ENCODE results near the gene STRIT1. TPM values are rescaled to one million over a fixed set of nuclear protein-coding genes. Genes with fewer than 3 reads are reported as not detected.

Gene STRIT1
- total and polyA plus RNA-seq, 9 donors: 15.3 to 84.0 (median 42.1) TPM

- Histone ChIP-seq H3K27me3 (ENCODE audit: control insufficient read depth, insufficient read depth, low read length) (no peaks in the 10 kb centered on the region), H3K27ac (ENCODE audit: low read length) (no peak overlapping the region), H3K4me1 (ENCODE audit: control insufficient read depth, insufficient read depth, low read length) (peaks cover 3% of the 10 kb centered on the region), H3K4me3 (ENCODE audit: low read length) (no peak overlapping the region), H3K9me3 (replicated peaks; ENCODE audit: control insufficient read depth, low read depth, low read length) (no peaks in the 10 kb centered on the region), H3K36me3 (ENCODE audit: control insufficient read depth, insufficient read depth, low read length) (no peaks in the 10 kb centered on the region)
- WGBS (ENCODE audit: insufficient coverage): no CpG with 5 or more reads among the region's 2 CpGs
- no peak for DNase-seq
These were observed 25.3 kb upstream of the STRIT1 start for GRCh38 chr3:155318740-155319139.

- Histone ChIP-seq H3K36me3 (ENCODE audit: control insufficient read depth, insufficient read depth, low read length) (no peaks in the 10 kb centered on the region), H3K4me1 (ENCODE audit: control insufficient read depth, insufficient read depth, low read length) (peaks cover 3% of the 10 kb centered on the region), H3K9me3 (replicated peaks; ENCODE audit: control insufficient read depth, low read depth, low read length) (no peaks in the 10 kb centered on the region), H3K27me3 (ENCODE audit: control insufficient read depth, insufficient read depth, low read length) (no peaks in the 10 kb centered on the region), H3K4me3 (ENCODE audit: low read length) (no peak overlapping the region), H3K27ac (ENCODE audit: low read length) (no peak overlapping the region)
- no CpG with 5 or more reads among the region's 1 CpG for WGBS (ENCODE audit: insufficient coverage)
- DNase-seq: no peak
These were observed 23.7 kb upstream of the STRIT1 start for GRCh38 chr3:155317211-155317610.

- no peaks in the 10 kb centered on the region for H3K9me3 ChIP-seq (replicated peaks; ENCODE audit: control insufficient read depth, low read depth, low read length)
- H3K4me3 ChIP-seq (ENCODE audit: low read length): no peak overlapping the region
- no peak for DNase-seq
- no peak overlapping the region for H3K27ac ChIP-seq (ENCODE audit: low read length)
- no peaks in the 10 kb centered on the region for H3K27me3 ChIP-seq (ENCODE audit: control insufficient read depth, insufficient read depth, low read length)
- H3K36me3 ChIP-seq (ENCODE audit: control insufficient read depth, insufficient read depth, low read length): no peaks in the 10 kb centered on the region
- peaks cover 2% of the 10 kb centered on the region for H3K4me1 ChIP-seq (ENCODE audit: control insufficient read depth, insufficient read depth, low read length)
These were observed 22.9 kb upstream of the STRIT1 start for GRCh38 chr3:155316426-155316825.

DNA sequence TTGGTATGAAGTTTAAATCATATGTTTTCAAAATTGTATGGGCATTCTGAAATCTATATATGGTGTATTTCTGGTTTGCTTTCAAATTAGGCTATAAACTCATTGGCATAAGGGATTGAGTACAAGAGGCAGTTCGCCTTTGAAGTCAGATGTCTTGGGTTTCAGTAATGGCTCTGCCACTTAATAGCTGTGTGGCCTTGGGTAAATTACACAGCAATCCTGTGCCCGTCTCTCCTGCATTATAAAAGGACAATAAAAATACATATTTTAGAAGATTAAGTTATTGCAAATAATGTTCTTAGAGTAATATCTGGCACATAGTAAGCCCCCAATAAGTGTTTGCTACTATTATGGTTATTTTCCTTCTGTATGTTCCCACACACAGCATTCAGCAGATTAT is 20.4 kb upstream of the STRIT1 start:
- H3K9me3 ChIP-seq (replicated peaks; ENCODE audit: control insufficient read depth, low read depth, low read length): no peaks in the 10 kb centered on the region
- H3K4me3 ChIP-seq (ENCODE audit: low read length): no peak overlapping the region
- no CpG with 5 or more reads among the region's 2 CpGs for WGBS (ENCODE audit: insufficient coverage)
- no peaks in the 10 kb centered on the region for H3K27me3 ChIP-seq (ENCODE audit: control insufficient read depth, insufficient read depth, low read length)
- no peaks in the 10 kb centered on the region for H3K4me1 ChIP-seq (ENCODE audit: control insufficient read depth, insufficient read depth, low read length)
- no peak overlapping the region for H3K27ac ChIP-seq (ENCODE audit: low read length)
- no peaks in the 10 kb centered on the region for H3K36me3 ChIP-seq (ENCODE audit: control insufficient read depth, insufficient read depth, low read length)
- DNase-seq: no peak

GRCh38 chr3:155313300-155313699 is 19.8 kb upstream of the STRIT1 start:
- Histone ChIP-seq H3K4me1 (ENCODE audit: control insufficient read depth, insufficient read depth, low read length) (no peaks in the 10 kb centered on the region), H3K4me3 (ENCODE audit: low read length) (no peak overlapping the region), H3K9me3 (replicated peaks; ENCODE audit: control insufficient read depth, low read depth, low read length) (no peaks in the 10 kb centered on the region), H3K27me3 (ENCODE audit: control insufficient read depth, insufficient read depth, low read length) (no peaks in the 10 kb centered on the region), H3K36me3 (ENCODE audit: control insufficient read depth, insufficient read depth, low read length) (no peaks in the 10 kb centered on the region), H3K27ac (ENCODE audit: low read length) (no peak overlapping the region)
- DNase-seq: peak; percentile 56

DNA sequence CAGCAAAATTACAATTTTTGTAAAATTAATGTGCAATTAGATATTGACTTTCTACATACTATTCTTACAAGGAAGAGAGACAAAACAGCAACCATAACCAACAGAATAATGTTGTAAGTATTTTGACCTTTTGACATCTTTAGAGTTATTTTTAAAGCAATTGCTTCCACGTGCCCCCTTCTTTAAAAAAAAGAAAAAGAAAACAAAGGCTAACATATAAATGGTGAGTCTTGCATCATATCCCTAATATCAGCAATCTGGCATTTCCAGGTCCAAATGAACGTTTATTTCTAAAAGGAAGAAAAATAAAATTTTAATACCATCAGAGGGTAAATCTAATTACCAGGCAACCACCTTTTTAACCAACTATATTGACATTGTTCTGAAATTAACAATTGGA is 19.3 kb upstream of the STRIT1 start:
- Histone ChIP-seq H3K9me3 (replicated peaks; ENCODE audit: control insufficient read depth, low read depth, low read length) (no peaks in the 10 kb centered on the region), H3K4me1 (ENCODE audit: control insufficient read depth, insufficient read depth, low read length) (no peaks in the 10 kb centered on the region), H3K36me3 (ENCODE audit: control insufficient read depth, insufficient read depth, low read length) (no peaks in the 10 kb centered on the region), H3K4me3 (ENCODE audit: low read length) (no peak overlapping the region), H3K27me3 (ENCODE audit: control insufficient read depth, insufficient read depth, low read length) (no peaks in the 10 kb centered on the region), H3K27ac (ENCODE audit: low read length) (no peak overlapping the region)
- DNase-seq: no peak
- WGBS (ENCODE audit: insufficient coverage): no CpG with 5 or more reads among the region's 2 CpGs

- no peaks in the 10 kb centered on the region for H3K36me3 ChIP-seq (ENCODE audit: control insufficient read depth, insufficient read depth, low read length)
- no peak overlapping the region for H3K4me3 ChIP-seq (ENCODE audit: low read length)
- DNase-seq: no peak
- 82% methylated on average over 27 of the region's 28 CpGs for WGBS (ENCODE audit: insufficient coverage)
- H3K4me1 ChIP-seq (ENCODE audit: control insufficient read depth, insufficient read depth, low read length): no peaks in the 10 kb centered on the region
- H3K27me3 ChIP-seq (ENCODE audit: control insufficient read depth, insufficient read depth, low read length): no peaks in the 10 kb centered on the region
- no peak overlapping the region for H3K27ac ChIP-seq (ENCODE audit: low read length)
- no peaks in the 10 kb centered on the region for H3K9me3 ChIP-seq (replicated peaks; ENCODE audit: control insufficient read depth, low read depth, low read length)
These were observed 16.1 kb upstream of the STRIT1 start for GRCh38 chr3:155309581-155309980.

DNA sequence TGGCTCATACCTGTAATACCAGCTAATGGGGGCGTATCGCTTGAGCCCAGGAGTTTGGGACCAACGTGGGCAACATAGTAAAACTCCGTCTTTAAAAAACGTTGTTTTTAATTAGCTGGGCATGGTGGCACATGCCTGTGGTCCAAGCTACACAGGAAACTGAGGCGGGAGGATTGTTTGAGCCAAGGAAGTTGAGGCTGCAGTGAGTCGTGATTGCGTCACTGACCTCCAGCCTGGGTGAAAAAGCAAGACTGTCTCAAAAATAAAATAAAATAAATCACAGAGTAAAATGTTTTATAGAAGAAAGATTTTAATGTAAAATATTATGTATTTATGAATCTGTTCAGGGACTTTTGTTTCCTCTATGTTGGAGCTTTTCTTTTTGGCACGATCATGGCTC is 15.3 kb upstream of the STRIT1 start:
- DNase-seq: no peak
- H3K27ac ChIP-seq (ENCODE audit: low read length): no peak overlapping the region

GRCh38 chr3:155307183-155307582 is 13.7 kb upstream of the STRIT1 start:
- H3K4me3 ChIP-seq (ENCODE audit: low read length): no peak overlapping the region
- no peaks in the 10 kb centered on the region for H3K27me3 ChIP-seq (ENCODE audit: control insufficient read depth, insufficient read depth, low read length)
- DNase-seq: no peak
- whole genome bisulfite sequencing (ENCODE audit: insufficient coverage): no CpG with 5 or more reads among the region's 7 CpGs
- H3K9me3 ChIP-seq (replicated peaks; ENCODE audit: control insufficient read depth, low read depth, low read length): no peaks in the 10 kb centered on the region
- H3K4me1 ChIP-seq (ENCODE audit: control insufficient read depth, insufficient read depth, low read length): no peaks in the 10 kb centered on the region
- H3K27ac ChIP-seq (ENCODE audit: low read length): no peak overlapping the region
- no peaks in the 10 kb centered on the region for H3K36me3 ChIP-seq (ENCODE audit: control insufficient read depth, insufficient read depth, low read length)

More for the DNA sequence above, 15.3 kb upstream of the STRIT1 start:
- no peak overlapping the region for H3K4me3 ChIP-seq (ENCODE audit: low read length)
- no peaks in the 10 kb centered on the region for H3K27me3 ChIP-seq (ENCODE audit: control insufficient read depth, insufficient read depth, low read length)
- no peaks in the 10 kb centered on the region for H3K4me1 ChIP-seq (ENCODE audit: control insufficient read depth, insufficient read depth, low read length)
- no peaks in the 10 kb centered on the region for H3K36me3 ChIP-seq (ENCODE audit: control insufficient read depth, insufficient read depth, low read length)
- H3K9me3 ChIP-seq (replicated peaks; ENCODE audit: control insufficient read depth, low read depth, low read length): no peaks in the 10 kb centered on the region
- 89% methylated on average over 3 of the region's 9 CpGs for WGBS (ENCODE audit: insufficient coverage)

DNA sequence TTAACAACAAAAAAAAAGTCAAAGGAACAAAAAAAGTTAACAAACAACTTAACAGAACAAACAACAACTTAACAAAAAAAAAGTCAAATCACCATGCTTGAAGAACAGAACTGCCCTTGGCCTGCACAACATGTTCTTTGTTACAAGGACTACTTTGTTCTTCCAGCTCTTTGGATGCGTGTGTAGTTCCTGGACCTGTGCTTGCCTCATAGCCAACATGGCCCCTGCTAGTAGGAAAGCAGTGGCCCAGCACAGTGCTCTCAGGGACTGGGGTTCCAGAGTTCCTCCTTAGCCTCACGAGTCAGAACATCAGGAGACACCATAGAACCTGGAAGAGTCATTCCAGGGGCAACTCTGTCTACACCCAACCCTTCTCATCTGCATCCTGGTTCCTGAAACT is 10.9 kb upstream of the STRIT1 start:
- H3K4me3 ChIP-seq (ENCODE audit: low read length): no peak overlapping the region
- WGBS (ENCODE audit: insufficient coverage): 94% methylated on average over 1 of the region's 2 CpGs
- H3K36me3 ChIP-seq (ENCODE audit: control insufficient read depth, insufficient read depth, low read length): no peaks in the 10 kb centered on the region
- H3K4me1 ChIP-seq (ENCODE audit: control insufficient read depth, insufficient read depth, low read length): no peaks in the 10 kb centered on the region
- H3K27me3 ChIP-seq (ENCODE audit: control insufficient read depth, insufficient read depth, low read length): no peaks in the 10 kb centered on the region
- no peaks in the 10 kb centered on the region for H3K9me3 ChIP-seq (replicated peaks; ENCODE audit: control insufficient read depth, low read depth, low read length)
- no peak for DNase-seq
- H3K27ac ChIP-seq (ENCODE audit: low read length): no peak overlapping the region

DNA sequence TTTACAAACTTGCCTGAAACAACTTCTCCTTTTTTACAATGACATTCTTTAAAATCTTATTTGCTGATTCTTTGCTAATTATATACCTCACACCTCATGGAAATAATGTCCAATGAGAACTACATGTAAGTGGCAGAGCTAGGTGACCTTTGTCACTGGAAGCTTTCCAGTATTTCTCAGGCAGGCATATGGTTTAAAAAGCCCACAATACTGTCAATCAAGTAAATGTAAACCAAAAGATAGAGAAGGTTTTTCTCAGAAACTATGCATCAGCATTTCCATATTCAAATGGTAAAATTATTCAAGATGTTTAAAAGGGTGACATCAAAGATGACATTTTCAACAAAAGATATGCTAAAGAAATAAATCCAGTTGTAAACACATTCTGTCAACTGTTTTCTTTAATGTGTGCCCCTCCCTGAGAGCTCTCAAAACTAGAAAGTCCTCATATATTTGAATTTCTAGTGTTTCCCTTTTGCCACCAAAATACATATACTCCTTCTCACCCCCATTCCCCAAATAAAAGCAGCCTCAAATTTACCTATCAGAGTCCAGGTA is 10.1 kb upstream of the STRIT1 start:
- Histone ChIP-seq H3K9me3 (replicated peaks; ENCODE audit: control insufficient read depth, low read depth, low read length) (no peaks in the 10 kb centered on the region), H3K27me3 (ENCODE audit: control insufficient read depth, insufficient read depth, low read length) (no peaks in the 10 kb centered on the region), H3K27ac (ENCODE audit: low read length) (no peak overlapping the region), H3K4me1 (ENCODE audit: control insufficient read depth, insufficient read depth, low read length) (no peaks in the 10 kb centered on the region), H3K36me3 (ENCODE audit: control insufficient read depth, insufficient read depth, low read length) (no peaks in the 10 kb centered on the region), H3K4me3 (ENCODE audit: low read length) (no peak overlapping the region)
- no peak for DNase-seq
